Right lobe of liver (tissue), 6 donors: ENCODE data around the gene LPIN1. TPM values are rescaled to one million over a fixed set of nuclear protein-coding genes. Genes with fewer than 3 reads are reported as not detected.
A peak's percentile ranks its signal among the peaks of the same experiment; 100 is the strongest.

ENCODE experiments used
- ATAC-seq, 4 donors: fragments of 200-7000 bp; cut with Tn5 transposase; one replicate each; pipeline ENCODE4 v1.9.1; 2020; ENCODE audit warnings: mild to moderate bottlenecking in 4 of 4, moderate library complexity in 4 of 4
- DNase-seq, 3 donors: peaks; one replicate each; pipeline ENCODE4 v3.0.0-alpha.2; 2020
- H3K27ac ChIP-seq, 3 donors: fragments of 200-600 bp; one replicate each; pipeline ENCODE4 v1.8.0; 2022
- H3K27me3 ChIP-seq, 2 donors: fragments of 200-600 bp; one replicate each; pipeline ENCODE4 v1.8.0; 2022
- H3K36me3 ChIP-seq, 4 donors: fragments of 200-600 bp; sonication (generic) in 1 of 4; one replicate each; pipeline versions ENCODE4 v1.5.1 to v1.8.0; 2017 to 2022; ENCODE audit warnings: control low read depth in 1 of 4
- H3K4me1 ChIP-seq, 4 donors: fragments of 200-600 bp; sonication (generic) in 1 of 4; one replicate each; pipeline versions ENCODE4 v1.5.1 to v1.8.0; 2017 to 2022; ENCODE audit warnings: control low read depth in 1 of 4
- H3K4me3 ChIP-seq, 3 donors: fragments of 200-600 bp; one replicate each; pipeline ENCODE4 v1.8.0; 2022
- H3K9me3 ChIP-seq, 4 donors: fragments of 200-600 bp; sonication (generic) in 1 of 4; one replicate each; pipeline versions ENCODE4 v1.5.1 to v1.8.0; 2017 to 2022; ENCODE audit warnings: control low read depth in 1 of 4
- CTCF ChIP-seq, 4 donors: fragments of 200-600 bp in 3 of 4; fragments of 450-650 bp in 1 of 4; IDR thresholded peaks; one replicate each; pipeline versions ENCODE4 v1.5.1 to v1.8.0; 2016 to 2022; ENCODE audit warnings: antibody characterized with exemption in 4 of 4, mild to moderate bottlenecking in 2 of 4
- POLR2A ChIP-seq: fragments of 450-650 bp; IDR thresholded peaks from one replicate; pipeline ENCODE4 v1.6.1; 2017; ENCODE audit warnings: antibody characterized with exemption, mild to moderate bottlenecking
- WGBS: methylation state at CpG from one replicate; pipeline ENCODE4 v1.1.6; 2018; ENCODE audit warnings: low coverage, low lambda C conversion rate; ENCODE audit not compliant: insufficient coverage; ENCODE audit errors: missing lambda C conversion rate; 5-methylcytosine and 5-hydroxymethylcytosine counted together
- intact Hi-C, 2 donors: fragments of 100-400 bp; cut with DNase I; formaldehyde crosslinking; loops; one replicate each; pipeline versions ENCODE4 v1.11.2 to v1.14.1; 2022
- total RNA-seq, 6 experiments: library from RNA; depleted of rRNA in 2 of 6; stranded (reverse); fragments of >200 nt in 2 of 6; fragmentation: NEBNext Ultra II Directional in 3 of 6; extraction: Animal tissue kit (Norgen Biotek cat#: 25700) in 3 of 6; gene quantifications; one replicate each; pipeline versions ENCODE4 v1.1.0 to v1.2.4, GENCODE V29; 2016 to 2023
- donor health status: DM: no; HTN: yes; CAD: no.
- donor health status: DM: no; HTN: no; CAD: no.
- donor health status: DM: no; HTN: no; CAD: no.
- donor health status: DM: no; HTN: yes; CAD: no.
- donor health status: DM: no; HTN: yes; CAD: no.

LPIN1 gene
- total RNA-seq, 6 experiments from 2014 or later, result 17.3 to 58.7 (median 29.1) TPM

GRCh38 chr2:11761259-11761658 is 14.8 kb downstream of the LPIN1 start:
- no peak for DNase-seq
- Histone ChIP-seq H3K27me3 (no peaks in the 10 kb centered on the region), H3K27ac (no peak overlapping the region), H3K4me3 (no peak overlapping the region), H3K4me1 (peaks cover 0 to 19% (median 5%) of the 10 kb centered on the region in 4 donors), H3K9me3 (no peaks in the 10 kb centered on the region), H3K36me3 (peaks cover 0 to 10% (median 5%) of the 10 kb centered on the region in 4 donors)
- WGBS, result 60% methylated on average over 2 of the region's 2 CpGs
- intact Hi-C loops, result no loop called here
- ATAC-seq, result no peak
- TF ChIP-seq POLR2A (no peak), CTCF (IDR thresholded peaks at IDR 0.05) (no peak)

GRCh38 chr2:11762031-11762430 is 15.6 kb downstream of the LPIN1 start:
- H3K36me3 ChIP-seq, result peaks cover 0 to 17% (median 9%) of the 10 kb centered on the region in 4 donors
- intact Hi-C loops, result no loop called here
- TF ChIP-seq CTCF (IDR thresholded peaks at IDR 0.05) (no peak), POLR2A (no peak)
- WGBS, result 94% methylated on average over 6 of the region's 14 CpGs
- H3K27me3 ChIP-seq, result no peaks in the 10 kb centered on the region
- H3K9me3 ChIP-seq, result no peaks in the 10 kb centered on the region
- ATAC-seq (no peak), DNase-seq (no peak)
- no peak overlapping the region for H3K4me3 ChIP-seq
- no peak overlapping the region for H3K27ac ChIP-seq
- peaks cover 0 to 19% (median 5%) of the 10 kb centered on the region in 4 donors for H3K4me1 ChIP-seq

DNA sequence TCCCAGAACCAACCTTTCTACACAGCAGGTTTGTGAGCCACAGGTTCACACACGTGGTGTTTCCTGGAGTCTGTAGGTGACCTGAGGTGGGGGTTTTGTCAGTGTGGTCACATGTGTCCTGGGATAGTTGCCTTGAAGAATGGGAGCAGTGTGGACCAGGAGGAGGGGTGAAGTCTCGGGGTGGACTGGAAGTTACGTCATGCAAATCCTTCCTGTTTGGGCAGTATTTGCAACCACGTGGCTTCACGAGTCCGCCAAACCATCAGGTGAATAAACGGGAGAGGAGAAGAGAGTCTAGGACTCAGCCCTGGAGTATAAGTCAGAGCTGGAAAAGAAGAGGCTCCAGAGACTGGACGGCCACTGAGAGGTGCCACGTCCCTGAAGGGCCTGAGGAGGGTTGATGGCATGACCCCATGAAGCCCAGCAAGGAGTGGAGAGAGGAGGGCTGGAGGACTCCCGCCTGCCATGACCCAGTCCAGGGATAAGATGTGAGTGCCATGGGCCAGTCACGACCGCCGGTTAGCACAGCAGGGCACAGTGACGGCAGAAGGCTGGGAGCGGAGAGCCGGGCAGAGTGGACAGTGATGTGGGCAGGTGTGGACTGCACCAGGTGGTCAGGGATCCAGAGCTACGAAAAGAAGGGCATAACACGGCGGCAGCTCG is 16.5 kb downstream of the LPIN1 start:
- H3K9me3 ChIP-seq, result no peaks in the 10 kb centered on the region
- no peak overlapping the region for H3K4me3 ChIP-seq
- no peak overlapping the region for H3K27ac ChIP-seq
- ATAC-seq (peak in 1 of 4 donors; percentile 12), DNase-seq (no peak)
- peaks cover 0 to 19% (median 5%) of the 10 kb centered on the region in 4 donors for H3K4me1 ChIP-seq
- WGBS, result 40% methylated on average over 7 of the region's 20 CpGs
- peaks cover 0 to 26% (median 13%) of the 10 kb centered on the region in 4 donors for H3K36me3 ChIP-seq
- no peaks in the 10 kb centered on the region for H3K27me3 ChIP-seq
- intact Hi-C loops, result no loop called here
- TF ChIP-seq POLR2A, result no peak
- no peak for TF ChIP-seq CTCF (IDR thresholded peaks at IDR 0.05)

DNA sequence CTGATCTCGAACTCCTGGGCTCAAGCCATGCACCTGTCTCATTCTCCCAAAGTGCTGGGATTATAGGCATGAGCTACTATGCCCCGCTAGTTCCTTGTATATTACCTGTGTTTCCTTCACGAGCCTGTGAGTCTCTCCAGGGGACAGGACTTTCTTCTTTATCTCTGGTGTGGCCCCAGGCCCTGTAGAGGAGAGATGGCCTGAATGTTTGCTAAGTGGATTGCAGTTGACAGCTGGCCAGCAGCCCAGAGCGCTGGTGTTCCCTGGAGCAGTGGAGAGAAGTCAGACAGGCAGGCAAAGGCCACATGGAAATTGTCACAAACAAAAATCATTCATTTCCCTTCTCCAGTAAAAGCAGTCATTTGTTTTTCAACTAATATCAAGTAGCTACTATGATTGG is 17.9 kb downstream of the LPIN1 start:
- H3K27ac ChIP-seq, result no peak overlapping the region
- DNase-seq (peak; percentile 78 to 87 (median 87)), ATAC-seq (peak; percentile 97 to 99 (median 98))
- H3K4me3 ChIP-seq, result no peak overlapping the region
- intact Hi-C loops, result no loop called here
- no peaks in the 10 kb centered on the region for H3K27me3 ChIP-seq
- H3K36me3 ChIP-seq, result peaks cover 0 to 39% (median 17%) of the 10 kb centered on the region in 4 donors
- H3K4me1 ChIP-seq, result peaks cover 0 to 15% (median 5%) of the 10 kb centered on the region in 4 donors
- H3K9me3 ChIP-seq, result no peaks in the 10 kb centered on the region
- 56% methylated on average over 2 of the region's 4 CpGs for WGBS
- TF ChIP-seq CTCF (IDR thresholded peaks at IDR 0.05), result no peak
